ENCODE results near the gene TAF4B.

DNA sequence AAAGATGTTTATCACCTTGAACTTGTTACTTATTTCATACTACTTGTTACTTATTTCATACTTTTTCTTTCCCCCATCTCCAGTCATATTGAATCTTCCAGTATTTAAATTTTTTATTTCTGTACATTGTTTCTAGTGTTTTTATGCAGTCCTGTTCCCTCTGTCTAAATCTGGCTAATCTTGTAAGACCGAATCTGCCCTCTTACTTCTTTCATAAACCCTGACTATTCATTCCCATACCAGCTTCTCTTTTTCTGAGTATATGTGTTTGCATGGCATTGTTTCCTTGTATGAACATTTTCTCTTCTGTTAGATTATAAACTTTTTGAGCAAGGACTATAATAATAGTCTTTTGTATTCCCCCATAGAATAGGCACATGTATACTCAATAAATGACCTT lies 131.7 kb downstream of the TAF4B start:
- TF ChIP-seq, protein P1, sequence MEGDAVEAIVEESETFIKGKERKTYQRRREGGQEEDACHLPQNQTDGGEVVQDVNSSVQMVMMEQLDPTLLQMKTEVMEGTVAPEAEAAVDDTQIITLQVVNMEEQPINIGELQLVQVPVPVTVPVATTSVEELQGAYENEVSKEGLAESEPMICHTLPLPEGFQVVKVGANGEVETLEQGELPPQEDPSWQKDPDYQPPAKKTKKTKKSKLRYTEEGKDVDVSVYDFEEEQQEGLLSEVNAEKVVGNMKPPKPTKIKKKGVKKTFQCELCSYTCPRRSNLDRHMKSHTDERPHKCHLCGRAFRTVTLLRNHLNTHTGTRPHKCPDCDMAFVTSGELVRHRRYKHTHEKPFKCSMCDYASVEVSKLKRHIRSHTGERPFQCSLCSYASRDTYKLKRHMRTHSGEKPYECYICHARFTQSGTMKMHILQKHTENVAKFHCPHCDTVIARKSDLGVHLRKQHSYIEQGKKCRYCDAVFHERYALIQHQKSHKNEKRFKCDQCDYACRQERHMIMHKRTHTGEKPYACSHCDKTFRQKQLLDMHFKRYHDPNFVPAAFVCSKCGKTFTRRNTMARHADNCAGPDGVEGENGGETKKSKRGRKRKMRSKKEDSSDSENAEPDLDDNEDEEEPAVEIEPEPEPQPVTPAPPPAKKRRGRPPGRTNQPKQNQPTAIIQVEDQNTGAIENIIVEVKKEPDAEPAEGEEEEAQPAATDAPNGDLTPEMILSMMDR (tag by site-specific recombination; IDR thresholded peaks at IDR 0.05): no peak
- TF ChIP-seq, protein P2, sequence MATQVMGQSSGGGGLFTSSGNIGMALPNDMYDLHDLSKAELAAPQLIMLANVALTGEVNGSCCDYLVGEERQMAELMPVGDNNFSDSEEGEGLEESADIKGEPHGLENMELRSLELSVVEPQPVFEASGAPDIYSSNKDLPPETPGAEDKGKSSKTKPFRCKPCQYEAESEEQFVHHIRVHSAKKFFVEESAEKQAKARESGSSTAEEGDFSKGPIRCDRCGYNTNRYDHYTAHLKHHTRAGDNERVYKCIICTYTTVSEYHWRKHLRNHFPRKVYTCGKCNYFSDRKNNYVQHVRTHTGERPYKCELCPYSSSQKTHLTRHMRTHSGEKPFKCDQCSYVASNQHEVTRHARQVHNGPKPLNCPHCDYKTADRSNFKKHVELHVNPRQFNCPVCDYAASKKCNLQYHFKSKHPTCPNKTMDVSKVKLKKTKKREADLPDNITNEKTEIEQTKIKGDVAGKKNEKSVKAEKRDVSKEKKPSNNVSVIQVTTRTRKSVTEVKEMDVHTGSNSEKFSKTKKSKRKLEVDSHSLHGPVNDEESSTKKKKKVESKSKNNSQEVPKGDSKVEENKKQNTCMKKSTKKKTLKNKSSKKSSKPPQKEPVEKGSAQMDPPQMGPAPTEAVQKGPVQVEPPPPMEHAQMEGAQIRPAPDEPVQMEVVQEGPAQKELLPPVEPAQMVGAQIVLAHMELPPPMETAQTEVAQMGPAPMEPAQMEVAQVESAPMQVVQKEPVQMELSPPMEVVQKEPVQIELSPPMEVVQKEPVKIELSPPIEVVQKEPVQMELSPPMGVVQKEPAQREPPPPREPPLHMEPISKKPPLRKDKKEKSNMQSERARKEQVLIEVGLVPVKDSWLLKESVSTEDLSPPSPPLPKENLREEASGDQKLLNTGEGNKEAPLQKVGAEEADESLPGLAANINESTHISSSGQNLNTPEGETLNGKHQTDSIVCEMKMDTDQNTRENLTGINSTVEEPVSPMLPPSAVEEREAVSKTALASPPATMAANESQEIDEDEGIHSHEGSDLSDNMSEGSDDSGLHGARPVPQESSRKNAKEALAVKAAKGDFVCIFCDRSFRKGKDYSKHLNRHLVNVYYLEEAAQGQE (tag by site-specific recombination; IDR thresholded peaks at IDR 0.05): no peak
- TF ChIP-seq, protein P3, sequence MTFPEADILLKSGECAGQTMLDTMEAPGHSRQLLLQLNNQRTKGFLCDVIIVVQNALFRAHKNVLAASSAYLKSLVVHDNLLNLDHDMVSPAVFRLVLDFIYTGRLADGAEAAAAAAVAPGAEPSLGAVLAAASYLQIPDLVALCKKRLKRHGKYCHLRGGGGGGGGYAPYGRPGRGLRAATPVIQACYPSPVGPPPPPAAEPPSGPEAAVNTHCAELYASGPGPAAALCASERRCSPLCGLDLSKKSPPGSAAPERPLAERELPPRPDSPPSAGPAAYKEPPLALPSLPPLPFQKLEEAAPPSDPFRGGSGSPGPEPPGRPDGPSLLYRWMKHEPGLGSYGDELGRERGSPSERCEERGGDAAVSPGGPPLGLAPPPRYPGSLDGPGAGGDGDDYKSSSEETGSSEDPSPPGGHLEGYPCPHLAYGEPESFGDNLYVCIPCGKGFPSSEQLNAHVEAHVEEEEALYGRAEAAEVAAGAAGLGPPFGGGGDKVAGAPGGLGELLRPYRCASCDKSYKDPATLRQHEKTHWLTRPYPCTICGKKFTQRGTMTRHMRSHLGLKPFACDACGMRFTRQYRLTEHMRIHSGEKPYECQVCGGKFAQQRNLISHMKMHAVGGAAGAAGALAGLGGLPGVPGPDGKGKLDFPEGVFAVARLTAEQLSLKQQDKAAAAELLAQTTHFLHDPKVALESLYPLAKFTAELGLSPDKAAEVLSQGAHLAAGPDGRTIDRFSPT (tag by site-specific recombination; IDR thresholded peaks at IDR 0.05): no peak
- TF ChIP-seq ZNF19 (tag by site-specific recombination; IDR thresholded peaks at IDR 0.05; ENCODE audit: low read depth): no peak
- TF ChIP-seq ZNF24 (tag by site-specific recombination; IDR thresholded peaks at IDR 0.05): no peak
- TF ChIP-seq, protein P4, sequence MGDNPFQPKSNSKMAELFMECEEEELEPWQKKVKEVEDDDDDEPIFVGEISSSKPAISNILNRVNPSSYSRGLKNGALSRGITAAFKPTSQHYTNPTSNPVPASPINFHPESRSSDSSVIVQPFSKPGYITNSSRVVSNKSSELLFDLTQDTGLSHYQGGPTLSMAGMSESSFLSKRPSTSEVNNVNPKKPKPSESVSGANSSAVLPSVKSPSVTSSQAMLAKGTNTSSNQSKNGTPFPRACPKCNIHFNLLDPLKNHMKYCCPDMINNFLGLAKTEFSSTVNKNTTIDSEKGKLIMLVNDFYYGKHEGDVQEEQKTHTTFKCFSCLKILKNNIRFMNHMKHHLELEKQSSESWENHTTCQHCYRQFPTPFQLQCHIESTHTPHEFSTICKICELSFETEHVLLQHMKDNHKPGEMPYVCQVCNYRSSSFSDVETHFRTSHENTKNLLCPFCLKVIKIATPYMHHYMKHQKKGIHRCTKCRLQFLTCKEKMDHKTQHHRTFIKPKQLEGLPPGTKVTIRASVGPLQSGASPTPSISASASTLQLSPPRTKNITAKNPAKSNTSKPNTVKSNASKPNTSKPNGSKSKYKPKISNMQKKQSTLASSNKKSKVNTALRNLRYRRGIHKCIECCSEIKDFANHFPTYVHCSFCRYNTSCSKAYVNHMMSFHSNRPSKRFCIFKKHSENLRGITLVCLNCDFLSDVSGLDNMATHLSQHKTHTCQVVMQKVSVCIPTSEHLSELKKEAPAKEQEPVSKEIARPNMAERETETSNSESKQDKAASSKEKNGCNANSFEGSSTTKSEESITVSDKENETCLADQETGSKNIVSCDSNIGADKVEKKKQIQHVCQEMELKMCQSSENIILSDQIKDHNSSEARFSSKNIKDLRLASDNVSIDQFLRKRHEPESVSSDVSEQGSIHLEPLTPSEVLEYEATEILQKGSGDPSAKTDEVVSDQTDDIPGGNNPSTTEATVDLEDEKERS (tag by site-specific recombination; IDR thresholded peaks at IDR 0.05): no peak
- TF ChIP-seq, protein P5, sequence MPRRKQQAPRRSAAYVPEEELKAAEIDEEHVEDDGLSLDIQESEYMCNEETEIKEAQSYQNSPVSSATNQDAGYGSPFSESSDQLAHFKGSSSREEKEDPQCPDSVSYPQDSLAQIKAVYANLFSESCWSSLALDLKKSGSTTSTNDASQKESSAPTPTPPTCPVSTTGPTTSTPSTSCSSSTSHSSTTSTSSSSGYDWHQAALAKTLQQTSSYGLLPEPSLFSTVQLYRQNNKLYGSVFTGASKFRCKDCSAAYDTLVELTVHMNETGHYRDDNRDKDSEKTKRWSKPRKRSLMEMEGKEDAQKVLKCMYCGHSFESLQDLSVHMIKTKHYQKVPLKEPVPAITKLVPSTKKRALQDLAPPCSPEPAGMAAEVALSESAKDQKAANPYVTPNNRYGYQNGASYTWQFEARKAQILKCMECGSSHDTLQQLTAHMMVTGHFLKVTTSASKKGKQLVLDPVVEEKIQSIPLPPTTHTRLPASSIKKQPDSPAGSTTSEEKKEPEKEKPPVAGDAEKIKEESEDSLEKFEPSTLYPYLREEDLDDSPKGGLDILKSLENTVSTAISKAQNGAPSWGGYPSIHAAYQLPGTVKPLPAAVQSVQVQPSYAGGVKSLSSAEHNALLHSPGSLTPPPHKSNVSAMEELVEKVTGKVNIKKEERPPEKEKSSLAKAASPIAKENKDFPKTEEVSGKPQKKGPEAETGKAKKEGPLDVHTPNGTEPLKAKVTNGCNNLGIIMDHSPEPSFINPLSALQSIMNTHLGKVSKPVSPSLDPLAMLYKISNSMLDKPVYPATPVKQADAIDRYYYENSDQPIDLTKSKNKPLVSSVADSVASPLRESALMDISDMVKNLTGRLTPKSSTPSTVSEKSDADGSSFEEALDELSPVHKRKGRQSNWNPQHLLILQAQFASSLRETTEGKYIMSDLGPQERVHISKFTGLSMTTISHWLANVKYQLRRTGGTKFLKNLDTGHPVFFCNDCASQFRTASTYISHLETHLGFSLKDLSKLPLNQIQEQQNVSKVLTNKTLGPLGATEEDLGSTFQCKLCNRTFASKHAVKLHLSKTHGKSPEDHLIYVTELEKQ (tag by site-specific recombination; IDR thresholded peaks at IDR 0.05; ENCODE audit: borderline replicate concordance): no peak
- no peak for TF ChIP-seq KLF16 (tag by site-specific recombination; IDR thresholded peaks at IDR 0.05)
- no peak for TF ChIP-seq ZNF677 (tag by site-specific recombination; IDR thresholded peaks at IDR 0.05)
- no peak for TF ChIP-seq ZFP41 (tag by site-specific recombination; IDR thresholded peaks at IDR 0.05; ENCODE audit: borderline replicate concordance)

Data from HEK293 (cell line).